NOMO-1 treated with DMSO at 0.1 percent for 48 hours (cell line): ENCODE data around the gene FOXM1.

Experiments
- DNase-seq: peaks from one replicate; lab custom pipeline; 2025; ENCODE audit not compliant: unreplicated experiment; lab: John Stamatoyannopoulos, UW

FOXM1 gene

GRCh38 chr12:2841056-2841650 lies 35.8 kb downstream of the FOXM1 start:
- DNase-seq: no peak

DNA sequence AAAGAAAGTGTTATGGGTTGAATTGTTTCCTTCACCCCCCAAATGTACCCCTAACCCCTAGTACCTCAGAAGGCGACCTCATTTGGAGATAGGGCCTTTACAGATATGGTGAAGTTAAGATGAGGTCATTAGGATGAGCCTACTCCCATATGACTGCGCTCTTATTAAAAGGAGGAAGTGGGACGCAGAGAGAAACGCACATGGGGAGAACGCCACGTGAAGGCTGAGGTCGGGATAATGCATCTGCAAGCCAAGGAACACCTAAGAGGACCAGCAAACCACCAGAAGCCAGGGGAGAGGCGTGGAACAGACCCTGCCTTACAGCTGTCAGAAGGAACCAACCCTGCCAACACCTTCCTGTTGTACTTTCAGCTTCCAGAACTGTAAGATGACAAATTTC lies 40.4 kb downstream of the FOXM1 start:
- no peak for DNase-seq

DNA sequence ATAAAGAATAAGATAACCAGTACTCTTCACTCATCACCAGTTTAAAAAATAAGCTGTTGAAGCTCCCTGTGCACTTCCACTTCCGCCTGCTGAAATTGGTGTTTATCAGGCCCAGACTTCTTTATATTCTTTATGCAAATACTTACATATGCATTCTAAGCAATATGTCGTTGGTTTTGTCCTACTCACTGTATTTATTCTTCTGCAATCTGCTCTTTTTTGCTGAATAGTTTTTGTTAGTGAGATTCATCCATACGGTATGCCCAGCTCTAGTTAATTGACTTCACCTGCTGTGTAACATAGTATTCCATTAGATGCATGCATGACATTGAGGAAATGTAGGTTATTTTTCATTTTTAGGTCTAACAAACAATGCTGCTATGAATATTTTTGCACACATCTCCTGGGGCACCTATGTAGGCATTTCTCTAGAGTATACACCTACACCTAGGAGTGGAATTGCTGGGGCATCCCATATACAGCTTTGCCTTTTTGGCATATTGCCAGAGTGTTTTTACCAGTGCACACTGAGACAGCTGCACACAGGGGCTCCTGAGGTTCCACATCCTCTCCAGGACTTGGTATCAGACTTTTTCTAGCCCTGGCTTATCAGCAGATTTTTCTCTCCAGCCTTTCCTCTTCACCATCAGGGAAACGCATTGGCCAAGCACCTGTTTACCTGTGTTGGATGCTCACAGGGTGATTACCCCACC lies 41.1 kb downstream of the FOXM1 start:
- no peak for DNase-seq

DNA sequence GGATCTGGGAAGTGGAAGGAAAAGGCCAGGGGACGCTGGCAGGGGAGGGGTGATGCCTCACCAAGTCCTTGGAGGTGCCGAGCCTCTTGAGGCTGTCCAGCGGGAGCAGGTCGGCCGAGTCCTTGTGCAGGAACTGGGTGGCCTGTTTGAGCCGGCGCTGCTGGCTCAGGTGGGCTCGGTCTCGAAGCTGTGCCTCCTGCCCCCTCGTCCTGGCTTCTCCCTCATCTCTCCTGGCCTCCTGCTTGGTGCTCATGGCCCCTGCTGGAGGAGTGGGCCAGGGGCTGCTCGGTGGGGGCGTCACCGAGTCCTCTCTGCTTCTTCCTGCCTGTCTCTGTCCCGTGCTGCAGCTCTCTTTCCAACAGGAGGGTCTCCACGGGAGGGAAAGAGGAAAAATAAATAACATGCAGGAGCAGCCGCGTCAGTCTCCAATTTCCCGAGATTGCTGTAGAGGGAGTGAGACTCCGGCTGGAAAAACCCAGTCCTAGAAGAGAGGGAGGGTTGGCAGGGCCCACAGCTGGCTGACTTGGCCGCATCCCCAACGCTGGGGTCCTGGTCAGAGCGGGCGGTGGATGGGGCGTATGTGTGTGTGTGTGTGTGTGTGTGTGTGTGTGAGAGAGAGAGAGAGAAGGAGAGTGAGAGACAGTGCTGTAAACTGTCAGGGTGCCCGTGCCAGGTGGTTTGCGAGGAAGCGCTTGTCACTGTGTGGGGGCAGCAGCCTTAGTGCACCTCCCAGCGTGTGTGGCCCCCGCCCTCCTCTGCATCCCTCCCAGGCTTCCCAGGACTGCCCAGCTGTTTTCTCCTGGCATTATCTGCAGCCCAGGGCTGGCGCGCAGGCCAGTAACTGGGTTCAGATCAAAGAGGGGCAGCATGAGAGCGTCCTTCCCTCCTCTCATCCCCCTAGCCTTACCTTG lies 42.1 kb downstream of the FOXM1 start, which contains the start of gene NRIP2:
Gene NRIP2 (minus strand): TSS at position 455 of the 911 bp plus-strand sequence. CDS start 52 bp downstream, at position 403.
- no peak for DNase-seq

GRCh38 chr12:2833810-2834209 lies 43.2 kb downstream of the FOXM1 start:
- DNase-seq: no peak

GRCh38 chr12:2833327-2833726 lies 43.6 kb downstream of the FOXM1 start:
- DNase-seq: no peak

DNA sequence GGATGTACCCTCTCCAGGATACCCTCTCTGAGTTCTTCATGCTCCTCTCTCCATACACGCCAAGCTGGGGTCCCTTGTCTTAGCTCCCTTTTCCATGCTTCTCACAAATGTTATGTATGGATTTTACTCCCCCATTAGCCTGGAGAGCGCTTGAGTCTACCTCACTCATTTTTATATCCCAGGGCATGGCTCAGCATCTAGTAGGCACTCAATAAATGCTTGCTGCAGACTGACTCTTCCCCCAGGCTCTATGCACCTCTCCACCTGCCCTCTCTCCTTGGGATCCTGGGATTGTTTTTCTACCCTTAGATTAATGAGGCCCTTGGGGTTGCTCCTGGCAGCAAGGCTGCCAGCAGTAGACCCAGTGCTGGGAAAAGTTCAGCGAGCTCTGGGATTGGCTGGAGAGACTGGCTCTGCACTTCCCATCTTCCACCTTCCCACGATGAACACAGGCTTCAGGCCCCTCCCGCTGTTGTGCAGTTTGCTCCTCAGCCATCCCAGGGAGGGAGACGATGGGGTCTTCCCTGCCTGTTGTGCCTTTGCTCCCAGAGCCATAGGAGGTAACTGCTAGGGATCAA lies 44.3 kb downstream of the FOXM1 start:
- DNase-seq: no peak

GRCh38 chr12:2829275-2829674 lies 47.7 kb downstream of the FOXM1 start:
- no peak for DNase-seq

GRCh38 chr12:2826721-2827515 lies 50.1 kb downstream of the FOXM1 start:
- no peak for DNase-seq

- DNase-seq: no peak
These were observed 50.9 kb downstream of the FOXM1 start for GRCh38 chr12:2826036-2826435.

- DNase-seq: no peak
These were observed 51.8 kb downstream of the FOXM1 start for GRCh38 chr12:2825132-2825531.

- no peak for DNase-seq
These were observed 52.4 kb downstream of the FOXM1 start for GRCh38 chr12:2824541-2824940.

DNA sequence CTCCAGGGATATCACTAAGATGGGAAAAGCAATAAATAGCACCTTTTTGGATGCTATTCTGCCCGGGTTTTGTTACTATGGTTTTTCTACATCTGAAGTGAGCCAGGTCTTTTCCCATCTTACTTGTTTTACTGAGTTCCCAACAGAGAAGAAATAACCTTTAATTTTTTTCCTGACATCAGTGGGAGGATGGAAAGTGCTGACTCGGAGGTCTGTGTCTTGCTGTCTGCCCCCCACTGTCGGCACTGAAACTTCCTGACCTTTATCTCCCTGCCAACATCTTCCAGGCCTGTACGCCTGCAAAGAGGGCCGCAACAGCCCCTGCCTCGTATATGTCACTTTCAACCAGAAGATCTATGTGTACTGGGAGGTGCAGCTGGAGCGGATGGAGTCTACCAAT lies 53.5 kb downstream of the FOXM1 start:
- DNase-seq: no peak

- no peak for DNase-seq
These were observed 56.5 kb downstream of the FOXM1 start for GRCh38 chr12:2820432-2820831.

GRCh38 chr12:2819810-2820209 lies 57.2 kb downstream of the FOXM1 start:
- DNase-seq: no peak

GRCh38 chr12:2813214-2814185 lies 63.5 kb downstream of the FOXM1 start:
- DNase-seq: peak; percentile 82

DNA sequence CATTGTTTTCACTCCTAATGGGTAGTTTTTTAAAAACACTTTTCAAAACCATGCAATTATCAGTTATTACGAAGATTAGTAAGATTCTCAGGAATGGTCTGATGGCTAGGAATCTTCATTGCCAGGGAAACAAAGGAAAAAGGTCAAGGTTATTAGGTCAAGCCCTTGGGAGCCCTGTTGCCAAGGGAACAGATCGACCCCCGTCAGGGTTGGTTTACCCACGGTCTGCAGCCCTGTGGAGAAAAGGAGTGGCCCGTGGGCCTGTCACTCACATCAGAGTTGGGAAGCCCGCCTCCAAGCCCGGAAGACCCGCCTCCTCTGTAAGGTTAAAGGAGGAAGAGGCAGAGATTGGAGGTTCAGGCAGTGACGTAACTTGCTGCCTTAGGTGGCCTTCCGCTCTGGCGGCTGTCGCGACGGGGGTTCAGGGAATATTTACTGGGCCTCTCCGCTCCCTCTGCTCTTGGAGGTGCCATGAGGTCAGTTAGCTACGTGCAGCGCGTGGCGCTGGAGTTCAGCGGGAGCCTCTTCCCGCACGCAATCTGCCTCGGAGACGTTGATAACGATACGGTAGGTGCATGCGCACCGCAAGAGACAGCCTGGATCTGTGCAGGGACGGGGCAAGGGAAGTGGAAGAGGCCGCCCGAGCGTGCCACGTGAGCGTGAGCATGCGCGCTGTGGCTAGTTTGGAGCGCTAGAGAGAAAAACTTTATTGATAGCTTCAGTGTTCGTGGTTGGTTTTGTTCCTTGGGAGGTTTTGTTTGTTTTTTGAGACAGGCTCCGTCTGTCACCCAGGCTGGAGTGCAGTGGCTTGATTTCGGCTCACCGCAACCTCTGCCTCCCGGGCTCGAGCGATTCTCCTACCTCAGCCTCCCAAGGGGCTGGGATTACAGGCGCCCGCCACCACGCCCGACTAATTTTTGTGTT lies 64.4 kb downstream of the FOXM1 start, which contains the start of gene ITFG2:
Gene ITFG2 (plus strand): TSS at position 379 of the 924 bp plus-strand sequence. CDS start 93 bp downstream, at position 472.
- DNase-seq: peak; percentile 99

DNA sequence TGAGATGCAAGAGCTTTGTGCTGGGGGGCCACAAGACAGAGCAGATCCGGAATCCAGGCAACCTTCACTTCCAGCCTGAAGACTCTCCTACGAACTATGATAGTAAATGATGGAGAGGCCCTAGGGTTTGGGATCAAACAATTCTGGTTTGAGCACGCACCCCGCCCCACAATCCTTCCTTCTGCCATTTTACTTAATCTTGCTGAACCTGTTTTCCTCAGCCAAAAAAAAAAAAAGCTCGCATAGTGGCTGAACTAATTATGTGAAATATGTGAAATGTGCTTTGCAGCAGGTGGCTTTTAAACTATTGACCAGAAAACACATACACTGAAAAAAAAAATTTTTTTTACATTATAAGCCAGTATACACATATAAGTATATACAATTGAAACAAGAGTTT lies 65.2 kb downstream of the FOXM1 start:
- DNase-seq: no peak
